SK-N-SH (cell line): ENCODE results near the gene OPN1SW. TPM values are rescaled to one million over a fixed set of nuclear protein-coding genes. Genes with fewer than 3 reads are reported as not detected.
A peak's percentile ranks its signal among the peaks of the same experiment; 100 is the strongest.

Experiments
- CTCF ChIA-PET: fragments of 300-600, 350-600 bp; formaldehyde crosslinking; extraction: SDS; loops from one replicate; lab custom pipeline; 2021; lab: Yijun Ruan, JAX
- POLR2A ChIA-PET: fragments of 350-600 bp; sonication (Branson Sonifier 250); formaldehyde crosslinking; extraction: SDS; loops from one replicate; lab custom pipeline; 2020; ENCODE audit warnings: antibody characterized with exemption, inconsistent platforms; lab: Yijun Ruan, JAX
- DNase-seq: peaks from one replicate; pipeline ENCODE4 v3.0.0; 2012
- H2AFZ ChIP-seq: fragments of 200-600 bp; sonication (generic); 2 replicates; pipeline ENCODE4 v1.8.1; 2016; ENCODE audit warnings: antibody characterized with exemption, mild to moderate bottlenecking, low read depth
- H3F3A ChIP-seq: fragments of 200-600 bp; sonication (generic); replicated peaks from 2 replicates; pipeline ENCODE3; 2016; ENCODE audit warnings: antibody characterized with exemption, mild to moderate bottlenecking; ENCODE audit not compliant: insufficient read depth
- H3K27ac ChIP-seq, 2 experiments: fragments of 200-500 bp in 1 of 2; fragments of 200-600 bp in 1 of 2; sonication (Bioruptor generic) in 1 of 2; sonication (generic), shearing (Covaris generic) in 1 of 2; 2 replicates each; pipeline versions ENCODE4 v1.5.1 to v1.6.1; 2014 to 2016; ENCODE audit warnings: low read depth in 2 of 2, inconsistent platforms in 1 of 2, low read length in 1 of 2, mild to moderate bottlenecking in 1 of 2, mixed read lengths in 1 of 2
- H3K27me3 ChIP-seq: fragments of 200-600 bp; sonication (generic), shearing (Covaris generic); 2 replicates; pipeline ENCODE4 v1.6.1; 2016; ENCODE audit warnings: mixed run types; ENCODE audit not compliant: insufficient read depth
- H3K36me3 ChIP-seq, 2 experiments: fragments of 200-500 bp in 1 of 2; fragments of 200-600 bp in 1 of 2; sonication (Bioruptor generic) in 1 of 2; sonication (generic) in 1 of 2; replicated peaks in 1 of 2; 2 replicates each; pipeline versions ENCODE3 to v1.5.1; 2014 to 2016; ENCODE audit warnings: low read length in 1 of 2, mild to moderate bottlenecking in 1 of 2; ENCODE audit not compliant: insufficient read depth in 2 of 2, control insufficient read depth in 1 of 2
- H3K4me1 ChIP-seq, 2 experiments: fragments of 200-500 bp in 1 of 2; fragments of 200-600 bp in 1 of 2; sonication (Bioruptor generic) in 1 of 2; sonication (generic), shearing (Covaris generic) in 1 of 2; 2 replicates each; pipeline versions ENCODE4 v1.5.1 to v1.6.1; 2014 to 2016; ENCODE audit warnings: low read depth in 1 of 2, low read length in 1 of 2, mixed run types in 1 of 2; ENCODE audit not compliant: insufficient read depth in 2 of 2, control insufficient read depth in 1 of 2
- H3K4me2 ChIP-seq: fragments of 200-600 bp; sonication (generic), shearing (Covaris generic); 2 replicates; pipeline ENCODE4 v1.6.1; 2017; ENCODE audit warnings: mixed run types
- H3K4me3 ChIP-seq, 2 experiments: fragments of 200-500 bp in 1 of 2; fragments of 200-600 bp in 1 of 2; sonication (Bioruptor generic) in 1 of 2; sonication (generic), shearing (Covaris generic) in 1 of 2; 2 replicates each; pipeline versions ENCODE4 v1.5.1 to v1.8.1; 2014 to 2016; ENCODE audit warnings: low read depth in 2 of 2, inconsistent platforms in 1 of 2, low read length in 1 of 2, mild to moderate bottlenecking in 1 of 2, mixed read lengths in 1 of 2, moderate library complexity in 1 of 2
- H3K79me2 ChIP-seq: fragments of 200-600 bp; sonication (generic); 2 replicates; pipeline ENCODE4 v1.8.1; 2017; ENCODE audit warnings: mild to moderate bottlenecking; ENCODE audit not compliant: insufficient read depth
- H3K9ac ChIP-seq: fragments of 200-600 bp; sonication (generic); 2 replicates; pipeline ENCODE4 v1.6.1; 2017; ENCODE audit warnings: mixed run types
- H3K9me2 ChIP-seq: fragments of 200-600 bp; sonication (generic); 2 replicates; pipeline ENCODE4 v1.6.1; 2017; ENCODE audit warnings: mixed run types
- H3K9me3 ChIP-seq: fragments of 200-600 bp; sonication (generic); 2 replicates; pipeline ENCODE4 v1.6.1; 2017; ENCODE audit warnings: mixed run types, mild to moderate bottlenecking, moderate library complexity
- H4K20me1 ChIP-seq: fragments of 200-600 bp; sonication (generic); 2 replicates; pipeline ENCODE4 v1.6.1; 2017; ENCODE audit warnings: mild to moderate bottlenecking, mixed run types; ENCODE audit not compliant: insufficient read depth
- EP300 ChIP-seq, 2 experiments: IDR thresholded peaks; 2 replicates each; pipeline versions ENCODE4 v1.4.0 to v1.6.1; 2012; ENCODE audit warnings: borderline replicate concordance in 1 of 2, low read depth in 1 of 2, low read length in 1 of 2
- FOSL2 ChIP-seq: IDR thresholded peaks from 2 replicates; pipeline ENCODE4 v1.4.0; 2012; ENCODE audit warnings: low read depth, mild to moderate bottlenecking, moderate library complexity, borderline replicate concordance
- IRF3 ChIP-seq: fragments of 150-350 bp; IDR thresholded peaks from 2 replicates; pipeline ENCODE4 v1.6.1; 2016; ENCODE audit warnings: mild to moderate bottlenecking, low read depth, low read length
- MAX ChIP-seq: IDR thresholded peaks from 2 replicates; pipeline ENCODE4 v1.4.0; 2012; ENCODE audit warnings: low read depth
- MXI1 ChIP-seq: IDR thresholded peaks from 2 replicates; pipeline ENCODE4 v1.6.1; 2012; ENCODE audit warnings: mild to moderate bottlenecking, low read depth, low read length, improper control_type of control experiment
- RFX5 ChIP-seq: IDR thresholded peaks from 2 replicates; pipeline ENCODE4 v1.6.1; 2012; ENCODE audit warnings: mild to moderate bottlenecking, improper control_type of control experiment, low read length
- SIN3A ChIP-seq: IDR thresholded peaks from 2 replicates; pipeline ENCODE4 v1.6.1; 2012; ENCODE audit warnings: low read depth, mild to moderate bottlenecking, low read length, moderate library complexity, borderline replicate concordance
- WGBS: methylation state at CpG from one replicate; pipeline ENCODE4 v1.1.6; 2017; ENCODE audit warnings: low lambda C conversion rate; 5-methylcytosine and 5-hydroxymethylcytosine counted together
- polyA plus RNA-seq, 3 experiments: library from polyadenylated mRNA; depleted of rRNA; stranded (reverse); fragments of >200 nt; gene quantifications; 2 replicates each; pipeline ENCODE4 v1.2.3, GENCODE V29; 2012
- TF ChIP-seq, protein P1 (sequence below): IDR thresholded peaks from 2 replicates; pipeline ENCODE4; 2012

OPN1SW gene
- polyA plus RNA-seq, 1 of the 3 experiments (the other 2 are of a cell fraction), result 0.05 TPM

DNA sequence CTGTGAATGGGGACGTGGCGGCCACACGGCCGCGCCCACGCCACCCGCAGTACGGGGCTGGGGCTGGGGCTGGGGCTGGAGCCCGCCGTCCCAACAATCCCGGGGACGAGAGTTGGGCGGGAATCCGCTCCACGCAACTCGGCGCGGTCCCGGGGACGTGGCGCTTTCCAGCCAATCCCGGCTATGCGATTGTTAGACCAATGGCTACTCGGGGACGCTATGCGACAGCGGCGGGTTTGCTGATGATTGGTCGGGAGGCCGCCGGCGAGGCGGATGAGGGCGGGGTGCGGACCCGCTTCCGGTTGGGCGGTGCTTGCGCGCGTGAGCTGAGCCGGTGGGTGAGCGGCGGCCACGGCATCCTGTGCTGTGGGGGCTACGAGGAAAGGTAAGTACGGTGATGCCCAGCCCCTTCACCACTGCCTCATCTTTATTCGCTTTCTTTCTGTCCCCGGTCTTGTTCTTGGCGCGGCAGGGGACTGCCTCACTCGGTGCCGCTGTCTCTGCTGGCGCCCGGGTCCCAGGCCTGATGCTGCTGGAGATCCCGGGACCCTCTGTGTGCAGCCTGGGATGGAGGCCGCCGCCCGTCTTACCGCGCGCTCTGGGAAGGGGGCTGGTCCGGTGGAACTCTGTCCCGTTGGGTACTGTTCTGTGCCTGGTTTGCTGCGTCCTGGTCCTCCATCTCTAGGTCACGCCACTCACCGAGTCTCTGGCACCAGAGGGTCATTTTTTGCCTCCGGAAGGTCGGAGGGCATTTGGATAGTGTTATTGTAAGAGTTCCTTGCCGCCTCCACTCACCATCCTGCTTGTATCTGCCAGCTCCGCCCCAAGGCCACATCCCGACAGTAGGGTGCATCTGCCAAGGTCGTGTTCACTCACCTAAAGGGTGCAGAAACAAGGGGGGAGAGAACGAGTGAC, 36.3 kb downstream of the OPN1SW start, which contains the start of gene CALU (continued):
- TF ChIP-seq FOSL2 (no peak), SIN3A (0 out of 2 replicates have a peak, but pooled peaks have one; percentile 48), MAX (peak; percentile 87), RFX5 (peak; percentile 96)
- TF ChIP-seq, all 33 proteins: peak for 18

DNA sequence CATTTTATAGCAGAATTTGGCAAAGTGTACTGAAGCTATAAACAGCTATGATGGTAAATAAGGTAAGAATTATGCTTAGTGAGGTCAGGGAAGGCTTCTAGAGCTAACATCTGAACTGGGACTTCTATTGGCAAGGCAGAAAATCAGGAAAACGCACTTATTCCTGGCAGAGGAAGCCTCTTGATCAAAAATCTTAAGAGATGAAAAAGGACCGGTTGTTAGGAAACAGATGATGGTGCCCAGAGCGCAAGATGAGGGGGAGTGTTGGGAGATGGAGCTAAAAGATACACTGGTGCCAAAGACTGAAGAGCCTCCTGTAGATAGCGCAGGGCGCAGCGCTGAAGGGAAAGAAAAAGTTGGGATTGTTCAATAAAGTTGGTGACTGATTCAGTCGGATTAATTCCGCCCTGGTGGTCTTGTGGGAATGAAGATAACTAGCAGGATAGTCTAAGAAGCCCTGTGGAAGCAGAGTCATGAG, 37.0 kb downstream of the OPN1SW start:
- H3K9me2 ChIP-seq, result no peaks in the 10 kb centered on the region
- peak; percentile 18 for DNase-seq
- peak overlapping the region; percentile 94 to 96 for H3K27ac ChIP-seq
- H3K27me3 ChIP-seq, result no peaks in the 10 kb centered on the region
- H4K20me1 ChIP-seq, result peaks cover 39% of the 10 kb centered on the region
- H3K36me3 ChIP-seq, result peaks cover 0 to 5% of the 10 kb centered on the region in 2 experiments
- H3K4me3 ChIP-seq, result peak overlapping the region; percentile 81 to 85
- TF ChIP-seq IRF3 (no peak), EP300 (IDR thresholded peaks at IDR 0.05; ENCODE audit: borderline replicate concordance in 1 of 2, low read depth in 1 of 2, low read length in 1 of 2) (0 out of 4 replicates have a peak, but pooled peaks of 1 of the 2 experiments have one; percentile 4)
- TF ChIP-seq, all 33 proteins: peak for 1
- Histone ChIP-seq H3F3A (peaks cover 37% of the 10 kb centered on the region), H3K4me2 (peak overlapping the region; percentile 82), H3K4me1 (peaks cover 18 to 26% of the 10 kb centered on the region in 2 experiments; a peak in 3 of 4 replicates), H3K9me3 (no peaks in the 10 kb centered on the region), H3K9ac (peak overlapping the region; percentile 97), H2AFZ (peak overlapping the region; percentile 78), H3K79me2 (peaks cover 45% of the 10 kb centered on the region)
- CTCF ChIA-PET, result interaction anchor here (0.6 to 5.1 kb wide), 13 partner anchors 13 to 721 kb away, joined by 3 to 31 read pairs (median 5); no protein-coding TSS in a partner anchor
- POLR2A ChIA-PET, result interaction anchor here (0.9 to 2.6 kb wide), 5 partner anchors 9 to 72 kb away, joined by 3 to 19 read pairs (median 4); partner anchors contain the start of gene CCDC136
- 11% methylated on average over 8 of the region's 8 CpGs for WGBS

GRCh38 chr7:128737867-128738385, 37.7 kb downstream of the OPN1SW start:
- H3K27me3 ChIP-seq, result no peaks in the 10 kb centered on the region
- H3F3A ChIP-seq, result peaks cover 30% of the 10 kb centered on the region
- peak overlapping the region in 1 of 2 experiments; percentile 81; a peak in 2 of 4 replicates for H3K4me3 ChIP-seq
- DNase-seq, result no peak
- ChIA-PET CTCF (interaction anchor here (0.6 to 5.1 kb wide), 13 partner anchors 13 to 720 kb away, joined by 3 to 31 read pairs (median 4); no protein-coding TSS in a partner anchor), POLR2A (interaction anchor here (1.7 to 2.6 kb wide), 3 partner anchors 17 to 72 kb away, joined by 3 to 19 read pairs (median 11); partner anchors contain the start of gene CCDC136)
- H3K9ac ChIP-seq, result peak overlapping the region; percentile 97
- TF ChIP-seq FOSL2, result peak; percentile 24; the same call in 1 of the 2 replicates
- TF ChIP-seq, protein P1, sequence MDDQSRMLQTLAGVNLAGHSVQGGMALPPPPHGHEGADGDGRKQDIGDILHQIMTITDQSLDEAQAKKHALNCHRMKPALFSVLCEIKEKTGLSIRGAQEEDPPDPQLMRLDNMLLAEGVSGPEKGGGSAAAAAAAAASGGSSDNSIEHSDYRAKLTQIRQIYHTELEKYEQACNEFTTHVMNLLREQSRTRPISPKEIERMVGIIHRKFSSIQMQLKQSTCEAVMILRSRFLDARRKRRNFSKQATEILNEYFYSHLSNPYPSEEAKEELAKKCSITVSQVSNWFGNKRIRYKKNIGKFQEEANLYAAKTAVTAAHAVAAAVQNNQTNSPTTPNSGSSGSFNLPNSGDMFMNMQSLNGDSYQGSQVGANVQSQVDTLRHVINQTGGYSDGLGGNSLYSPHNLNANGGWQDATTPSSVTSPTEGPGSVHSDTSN, result 0 out of 2 replicates have a peak, but pooled peaks have one; percentile 16
- no peak for TF ChIP-seq MXI1
- no peaks in the 10 kb centered on the region for H3K9me2 ChIP-seq
- peak overlapping the region; percentile 82 for H3K4me2 ChIP-seq
- peak overlapping the region; percentile 94 to 96 for H3K27ac ChIP-seq
- H3K36me3 ChIP-seq, result peaks cover 0 to 4% of the 10 kb centered on the region in 2 experiments
- WGBS, result 4% methylated on average over 1 of the region's 1 CpG
- H3K79me2 ChIP-seq, result peaks cover 38% of the 10 kb centered on the region
- peaks cover 33% of the 10 kb centered on the region for H4K20me1 ChIP-seq
- H3K4me1 ChIP-seq, result peaks cover 18 to 26% of the 10 kb centered on the region in 2 experiments; a peak in 3 of 4 replicates
- peak overlapping the region; percentile 78 for H2AFZ ChIP-seq
- H3K9me3 ChIP-seq, result no peaks in the 10 kb centered on the region
